T-helper 1 cell (primary cell): Measurements from ENCODE around the gene MAP4K4.

ENCODE experiments used
- DNase-seq, 5 donors: peaks; one replicate each; pipeline ENCODE4 v3.0.0-alpha.2; 2012 to 2020

The MAP4K4 gene

DNA sequence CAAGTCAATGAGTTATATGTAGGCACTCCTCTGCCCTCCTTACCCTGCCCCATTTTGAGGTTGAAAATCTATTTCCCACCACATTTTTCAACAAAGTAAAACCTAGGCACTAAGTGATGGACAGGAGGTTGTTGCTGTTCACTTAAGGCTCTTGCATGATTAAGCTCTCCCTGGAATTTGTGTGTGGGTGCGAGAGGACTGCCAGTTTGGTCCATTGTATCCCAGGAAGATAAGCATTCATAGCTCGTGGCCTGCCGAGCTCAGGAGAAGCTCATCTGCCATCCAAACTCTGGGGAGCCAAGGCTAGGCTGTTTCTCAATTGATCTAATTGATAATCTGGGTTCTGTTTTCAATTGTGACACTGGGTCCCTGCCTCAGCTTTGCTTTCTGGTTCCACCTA is 4.7 kb upstream of the MAP4K4 start:
- no peak for DNase-seq

- DNase-seq = no peak
Observed at GRCh38 chr2:101693991-101694588, 3.4 kb upstream of the MAP4K4 start.

DNA sequence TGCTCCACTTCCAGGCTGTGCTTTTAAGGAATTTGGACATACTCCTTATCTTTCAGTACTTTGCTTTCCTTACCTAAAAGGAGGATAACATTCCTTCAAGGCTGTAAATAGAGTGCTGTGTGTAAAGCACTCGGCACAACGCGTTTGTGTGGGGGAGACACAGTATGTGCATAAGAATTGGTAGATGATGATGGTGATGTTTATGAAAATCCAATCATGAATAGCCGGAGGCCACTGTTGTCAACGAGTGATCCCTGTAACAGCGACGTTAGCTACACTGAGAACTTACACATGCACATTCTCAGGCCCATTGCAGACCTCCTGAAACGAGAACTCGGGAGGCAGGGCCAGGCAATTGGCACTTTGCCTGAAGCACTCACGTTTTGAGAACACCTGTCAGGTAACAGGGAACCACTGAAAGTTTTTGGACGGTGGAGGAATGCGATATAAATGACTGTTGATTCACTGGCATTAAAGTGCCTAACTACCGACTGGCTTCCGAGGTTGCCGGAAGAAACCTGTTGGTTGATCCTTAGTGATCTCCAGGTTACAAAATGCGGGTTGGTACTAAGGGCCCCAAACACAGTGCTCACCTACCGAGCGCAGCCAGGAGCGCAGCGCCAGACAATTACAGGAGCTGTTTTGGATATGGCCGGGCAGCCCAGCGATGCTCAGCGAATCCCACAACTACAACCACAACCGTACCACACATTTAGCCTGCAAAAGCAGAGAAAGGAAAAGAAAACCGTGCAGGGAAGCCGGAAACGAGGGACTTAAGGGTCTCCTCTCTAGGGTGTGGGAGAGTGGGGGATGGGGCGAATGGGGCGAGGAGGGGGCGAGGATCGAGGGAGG is 1.0 kb upstream of the MAP4K4 start:
- DNase-seq = no peak

GRCh38 chr2:101698014-101698843 is 722 bp downstream of the MAP4K4 start:
- peak in 1 of 5 donors; percentile 37 for DNase-seq

DNA sequence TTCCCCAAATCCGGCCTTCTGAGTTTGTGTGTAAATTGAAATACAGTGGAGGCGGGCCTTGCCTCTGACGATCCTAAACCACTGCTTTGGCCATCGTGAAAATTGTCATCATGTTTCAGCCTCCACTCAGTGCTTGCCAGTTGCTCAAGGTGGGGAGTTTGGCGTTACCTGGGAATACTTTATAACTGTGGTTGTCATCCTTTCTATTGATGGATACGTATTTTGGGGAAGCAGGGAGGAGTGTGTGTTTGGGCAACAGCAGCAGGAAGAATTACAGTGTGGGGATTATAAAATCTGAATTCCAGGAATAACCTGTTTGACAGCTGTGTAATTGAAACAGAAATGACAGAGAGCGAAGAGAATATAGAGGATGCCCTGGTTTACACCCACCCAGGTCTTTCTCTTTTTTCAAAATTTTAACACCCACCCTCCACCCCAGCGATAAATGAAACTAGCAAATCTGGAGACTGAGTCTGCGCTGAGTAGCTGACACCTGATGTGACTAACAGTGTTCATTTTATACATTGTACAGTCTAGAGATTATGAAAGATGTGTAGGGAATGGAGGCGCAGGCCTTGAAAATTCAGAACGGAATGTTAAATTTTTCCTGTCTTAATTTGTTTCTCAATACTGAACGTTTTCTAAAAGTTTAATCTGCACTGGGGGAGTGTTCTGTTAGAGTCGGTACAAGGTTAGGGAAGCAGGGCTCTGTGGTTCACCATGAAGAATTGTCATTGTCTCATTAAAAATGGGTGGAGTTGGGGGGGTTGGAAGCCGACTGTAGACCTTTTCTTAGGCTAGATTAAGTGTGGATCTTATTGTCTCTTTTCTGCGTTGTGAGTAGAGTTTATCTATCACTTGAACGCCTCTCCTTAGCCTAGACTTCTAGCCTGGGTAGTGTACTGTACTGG is 1.6 kb downstream of the MAP4K4 start:
- peak in 1 of 5 donors; percentile 19 for DNase-seq

- DNase-seq = no peak
Observed at GRCh38 chr2:101699755-101700461, 2.4 kb downstream of the MAP4K4 start.

DNA sequence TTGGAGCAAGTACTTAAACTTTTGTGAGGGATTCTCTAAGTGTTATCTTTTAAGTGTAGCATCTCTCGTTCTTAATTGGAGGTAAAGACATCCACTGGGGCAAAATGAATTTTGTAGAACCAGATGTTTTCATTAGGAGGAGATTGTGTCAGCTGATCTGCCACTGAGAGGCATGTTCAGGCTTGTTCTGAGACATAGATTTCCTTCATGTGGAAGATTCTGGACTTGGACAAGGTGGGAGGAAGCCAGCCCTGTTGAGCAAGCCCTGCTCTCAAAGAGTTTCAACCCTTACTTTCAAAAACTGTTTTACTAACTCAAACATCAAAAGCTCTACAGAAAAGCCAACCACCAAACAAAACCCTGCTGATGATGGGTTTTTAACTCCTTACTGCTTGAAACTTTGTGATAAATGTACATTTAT is 6.5 kb downstream of the MAP4K4 start:
- peak in 2 of 5 donors; percentile 11 to 40 for DNase-seq

- no peak for DNase-seq
Observed at GRCh38 chr2:101704816-101705578, 7.5 kb downstream of the MAP4K4 start.

GRCh38 chr2:101706121-101706818 is 8.8 kb downstream of the MAP4K4 start:
- no peak for DNase-seq

GRCh38 chr2:101706819-101707177 is 9.3 kb downstream of the MAP4K4 start:
- DNase-seq = peak in 3 of 5 donors; percentile 20 to 66 (median 20)

DNA sequence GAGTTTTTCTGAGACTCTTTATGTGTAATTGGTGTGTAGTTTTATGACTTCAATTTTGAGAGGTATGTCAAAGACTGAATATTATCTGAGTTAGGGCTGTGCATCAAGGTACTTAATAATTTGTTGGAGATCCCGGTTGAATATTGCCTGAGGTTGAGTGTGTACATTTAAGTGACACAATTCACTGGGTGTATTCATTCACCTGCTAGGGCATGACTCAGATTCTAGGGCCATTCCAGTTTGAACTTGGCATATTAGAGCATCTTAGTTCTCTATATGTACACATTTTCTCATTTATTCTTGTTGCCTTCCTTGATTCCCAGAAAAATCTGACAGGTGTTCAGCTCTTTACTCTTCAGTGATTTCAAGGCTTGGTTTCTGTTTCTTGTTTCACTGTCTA is 12.5 kb downstream of the MAP4K4 start:
- no peak for DNase-seq

DNA sequence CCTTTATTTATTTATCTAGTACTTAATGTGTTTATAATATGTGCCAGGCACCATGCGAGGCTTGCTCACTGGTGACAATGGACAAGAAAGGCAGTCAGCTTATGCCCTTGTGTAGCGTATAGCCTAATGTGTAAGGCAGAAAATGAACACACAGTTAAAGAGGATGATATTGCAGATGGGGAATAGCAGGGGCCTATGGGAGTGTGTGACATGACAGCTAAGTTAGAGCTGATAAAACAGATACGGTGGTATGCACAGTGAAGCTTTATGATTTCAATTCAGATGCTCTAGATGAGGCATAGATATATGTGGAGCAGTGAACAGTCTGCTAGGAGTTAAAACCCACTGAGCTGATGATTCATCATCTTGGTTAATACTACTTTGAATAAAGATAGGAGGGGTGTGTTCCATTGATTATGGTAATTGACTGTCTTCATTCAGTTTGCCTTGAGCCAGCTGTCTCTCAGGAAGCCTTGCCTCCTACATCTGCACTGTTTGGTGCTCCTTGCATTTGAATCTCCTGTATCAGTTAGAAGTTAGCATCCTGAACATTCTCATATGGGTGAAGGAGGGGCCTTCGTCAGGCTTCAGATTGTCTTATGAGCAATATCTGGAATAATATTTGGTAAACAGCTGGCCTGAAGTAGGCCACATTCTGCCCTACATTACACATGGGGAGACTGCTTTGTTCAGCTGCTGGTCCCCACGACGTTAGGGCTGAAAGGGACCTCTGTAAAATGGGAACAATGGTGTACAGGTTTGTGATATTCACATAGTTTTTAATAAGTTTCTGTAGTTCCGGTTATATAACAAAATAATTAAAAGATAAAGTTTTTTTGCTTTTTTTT is 13.2 kb downstream of the MAP4K4 start:
- DNase-seq = peak in 1 of 5 donors; percentile 51

DNA sequence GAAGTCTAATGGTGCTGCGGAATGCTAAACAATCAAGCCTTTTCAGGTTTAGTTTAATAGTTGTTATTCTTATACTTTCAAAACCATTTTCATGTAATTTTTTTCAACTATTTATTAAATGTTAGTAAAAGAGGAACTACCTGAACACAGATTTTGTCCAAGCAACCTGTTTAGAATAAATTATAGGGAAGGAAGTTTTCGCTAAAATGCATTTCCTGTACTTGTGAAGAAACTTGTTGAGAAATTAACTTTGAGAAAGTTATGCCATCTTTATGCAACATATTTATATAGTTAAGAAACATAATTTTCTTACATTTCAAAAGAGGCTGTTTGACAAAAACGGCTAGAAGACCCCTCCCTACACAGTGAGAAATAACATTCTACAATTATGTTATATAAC is 16.6 kb downstream of the MAP4K4 start:
- DNase-seq = no peak

DNA sequence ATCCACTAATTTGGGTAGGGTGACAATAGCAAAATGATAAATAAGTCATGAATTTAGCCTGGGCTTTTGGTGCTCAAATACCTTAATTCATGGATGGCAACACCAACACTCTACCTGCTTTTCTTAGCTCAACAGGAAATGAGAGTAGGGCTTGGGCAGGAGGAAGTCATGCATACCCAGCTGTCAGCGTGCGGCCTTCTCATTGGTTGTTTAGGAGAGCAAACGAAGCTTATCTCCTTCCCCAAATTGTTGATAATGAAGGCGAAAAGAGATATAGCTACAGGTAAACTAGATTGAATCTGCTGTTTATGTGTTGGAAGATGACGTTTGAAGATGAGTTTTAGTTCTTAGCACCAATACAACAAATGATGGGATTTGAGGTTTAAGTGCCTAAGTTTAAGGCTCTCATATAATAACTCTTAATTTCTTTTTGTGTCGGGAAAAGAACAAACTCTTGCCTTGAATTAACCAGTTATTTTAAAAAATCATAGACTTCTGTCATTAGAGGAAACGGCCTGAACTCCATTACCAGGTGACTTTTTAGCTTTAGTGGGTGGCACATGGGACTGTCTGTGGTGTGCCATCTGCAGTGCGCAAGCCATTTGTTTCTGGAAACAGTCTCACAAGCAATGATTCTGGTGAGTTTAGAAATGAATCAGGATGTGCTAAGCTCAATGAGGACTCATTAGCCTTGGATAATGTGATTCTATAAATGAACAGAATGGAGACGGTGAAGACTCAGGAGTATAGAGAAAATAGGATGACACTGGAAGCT is 19.8 kb downstream of the MAP4K4 start:
- peak in 2 of 5 donors; percentile 41 to 79 for DNase-seq

- no peak for DNase-seq
Observed at GRCh38 chr2:101718479-101718878, 21.0 kb downstream of the MAP4K4 start.

DNA sequence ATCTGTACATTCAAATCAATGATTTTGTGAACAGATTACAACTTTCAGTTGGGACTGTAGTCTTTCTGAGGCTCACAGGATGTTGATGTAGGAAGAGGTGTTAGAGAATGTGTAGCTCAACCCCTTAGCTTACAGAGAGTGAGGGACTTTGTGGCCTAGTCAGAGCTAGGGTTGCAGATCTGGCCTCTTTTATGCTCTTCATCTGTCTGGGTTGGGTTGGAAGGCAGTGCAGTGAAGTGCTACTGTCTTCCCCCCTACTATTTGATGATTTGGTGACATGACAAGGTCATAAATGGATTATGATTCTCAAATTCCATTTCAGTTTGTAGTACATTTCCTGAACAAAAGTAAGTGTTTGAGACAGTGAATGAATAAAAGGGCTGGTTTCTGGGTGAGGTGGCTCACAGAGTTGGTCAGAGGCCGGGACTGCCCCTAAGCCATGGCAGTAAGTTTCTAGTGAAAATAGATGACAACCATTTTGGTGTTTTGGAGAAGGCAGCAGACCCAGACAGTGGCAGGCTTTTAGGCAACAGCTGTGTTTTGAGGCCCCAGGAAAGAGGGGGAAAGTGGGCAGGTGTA is 21.6 kb downstream of the MAP4K4 start:
- DNase-seq = peak in 2 of 5 donors; percentile 23 to 81

- DNase-seq = no peak
Observed at GRCh38 chr2:101720732-101721131, 23.2 kb downstream of the MAP4K4 start.

DNA sequence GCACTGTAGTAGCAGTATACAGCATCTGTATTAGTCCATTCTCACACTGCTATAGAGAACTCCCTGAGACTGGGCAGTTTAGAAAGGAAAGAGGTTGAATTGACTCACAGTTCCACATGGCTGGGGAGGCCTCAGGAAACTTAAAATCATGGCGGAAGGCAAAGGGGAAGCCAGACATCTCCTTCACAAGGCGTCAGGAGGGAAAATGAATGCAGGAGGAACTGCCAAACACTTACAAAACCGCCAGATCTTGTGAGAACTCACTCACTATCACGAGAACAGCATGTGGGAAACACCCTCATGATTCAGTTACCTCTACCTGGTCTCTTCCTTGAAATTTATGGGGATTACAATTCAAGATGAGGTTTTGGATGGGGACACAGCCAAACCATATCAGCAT is 25.4 kb downstream of the MAP4K4 start:
- no peak for DNase-seq
